NCI-H2107 (cell line): ENCODE results near the gene DSN1.

Source experiments
- DNase-seq: peaks from one replicate; lab custom pipeline; 2025; lab: John Stamatoyannopoulos, UW

DSN1 gene

GRCh38 chr20:36795691-36796090 lies 22.1 kb upstream of the DSN1 start:
- DNase-seq, result no peak

DNA sequence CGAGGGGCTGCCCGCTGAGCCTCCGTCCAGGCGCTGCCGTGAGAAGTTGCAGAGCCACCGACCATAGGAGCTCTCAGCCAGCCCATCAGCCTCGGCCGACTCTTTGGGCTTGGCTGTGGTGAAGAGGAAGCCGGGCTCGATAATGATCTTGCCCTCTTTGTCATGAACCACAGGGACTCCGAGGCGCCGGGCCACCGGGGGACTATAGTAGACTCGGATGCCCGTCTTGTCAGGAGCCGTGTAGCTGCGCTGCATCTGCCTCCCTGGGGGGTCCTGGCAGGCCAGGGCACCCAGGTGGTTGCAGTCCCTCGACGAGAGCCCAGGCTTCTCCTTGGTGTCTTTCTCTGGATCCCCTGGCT lies 20.5 kb upstream of the DSN1 start:
- DNase-seq, result no peak

DNA sequence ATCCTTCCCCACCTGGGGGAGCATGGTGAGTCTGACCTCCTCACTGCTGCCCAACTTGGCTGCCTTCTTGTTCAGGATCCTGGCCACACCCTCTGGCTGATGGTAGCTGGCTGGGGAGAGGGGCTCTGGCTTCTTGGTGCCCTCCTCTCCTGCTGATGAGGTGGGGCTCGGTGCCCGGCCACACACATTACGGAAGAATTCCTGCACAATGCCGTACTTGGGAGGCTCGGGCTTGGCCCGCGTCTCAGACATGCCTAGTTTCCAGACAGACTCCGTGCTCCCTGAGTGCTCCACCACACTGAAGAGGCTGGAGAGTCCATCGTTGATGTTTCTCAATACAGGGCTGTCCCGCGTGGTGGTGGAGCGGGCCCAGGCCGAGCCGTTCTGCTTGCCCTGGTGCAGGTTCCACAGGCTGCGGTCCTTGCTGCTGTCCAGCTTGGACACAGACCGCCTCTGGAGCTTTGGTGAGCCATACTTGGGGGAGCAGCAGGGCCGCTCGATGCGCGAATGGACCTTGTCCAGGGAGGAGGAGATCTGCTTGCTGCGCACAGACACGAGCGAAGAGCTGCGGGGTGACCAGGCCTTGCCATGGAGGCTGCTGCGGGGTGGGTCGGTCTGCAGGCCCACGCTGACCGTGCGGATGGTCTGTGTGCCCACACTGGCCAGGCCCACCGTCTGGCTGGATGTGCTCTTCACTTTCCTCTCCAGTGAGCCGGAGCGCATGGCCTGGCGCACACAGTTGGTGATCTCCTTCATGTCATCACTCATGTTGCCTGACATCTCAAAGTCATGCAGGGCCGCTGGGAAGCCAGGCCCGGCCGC lies 19.9 kb upstream of the DSN1 start:
- no peak for DNase-seq

GRCh38 chr20:36792422-36792821 lies 18.9 kb upstream of the DSN1 start:
- no peak for DNase-seq

DNA sequence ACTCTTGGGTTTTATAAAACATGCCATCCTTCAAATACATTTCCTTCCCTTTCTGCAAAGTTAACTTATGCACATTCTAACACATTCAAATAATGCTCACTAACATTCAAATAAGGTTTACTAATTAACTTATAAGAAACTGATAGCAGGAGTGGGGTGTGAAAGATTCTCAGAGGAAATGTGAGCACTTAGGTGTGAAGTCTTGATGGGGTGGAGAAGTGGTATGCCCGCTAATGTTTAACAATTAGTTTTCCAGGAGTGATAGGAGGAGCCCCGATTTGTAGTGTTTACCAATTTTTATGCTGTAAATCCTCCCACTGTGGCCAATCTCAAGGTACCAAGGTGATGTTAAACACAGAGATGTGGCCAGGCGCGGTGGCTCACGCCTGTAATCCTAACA lies 18.3 kb upstream of the DSN1 start:
- DNase-seq, result no peak

DNA sequence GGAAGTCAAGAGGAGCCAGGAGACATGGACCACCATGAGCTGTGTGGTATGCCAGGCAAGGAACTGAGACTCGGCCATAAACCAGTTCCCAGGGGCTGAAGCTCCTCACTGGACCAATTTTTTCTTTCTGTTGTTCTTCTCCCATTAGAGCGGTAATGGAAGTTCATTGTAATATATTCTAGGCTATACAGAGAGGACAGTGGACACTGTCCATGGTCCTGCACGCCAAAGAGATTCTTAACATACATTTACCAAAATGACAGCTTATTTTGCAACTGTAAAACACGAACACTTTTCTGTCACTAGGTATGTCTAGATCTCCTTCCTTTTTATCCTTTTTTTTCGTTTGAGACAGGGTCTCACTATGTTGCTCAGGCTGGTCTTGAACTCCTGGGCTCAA lies 13.1 kb upstream of the DSN1 start:
- DNase-seq, result no peak

DNA sequence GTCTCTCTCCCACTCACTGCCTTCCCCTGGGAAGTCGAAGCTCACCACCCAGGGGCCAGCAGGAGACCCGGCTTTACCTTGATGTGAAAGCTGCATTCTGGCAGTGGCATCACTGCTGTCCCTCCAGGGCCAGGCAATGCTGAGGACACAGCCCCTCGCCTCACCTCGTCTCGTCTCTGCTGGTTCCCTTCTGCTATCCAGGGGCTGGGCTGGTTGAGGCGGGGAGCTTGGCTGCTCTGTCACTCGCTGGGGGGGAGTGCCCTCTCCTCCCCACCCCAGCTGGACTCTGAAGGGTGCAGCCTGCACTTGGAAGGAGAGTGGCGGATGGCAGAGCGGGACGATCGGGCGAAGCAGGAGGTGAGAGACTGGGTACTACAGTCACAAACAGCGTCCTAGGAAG lies 12.7 kb upstream of the DSN1 start:
- no peak for DNase-seq

DNA sequence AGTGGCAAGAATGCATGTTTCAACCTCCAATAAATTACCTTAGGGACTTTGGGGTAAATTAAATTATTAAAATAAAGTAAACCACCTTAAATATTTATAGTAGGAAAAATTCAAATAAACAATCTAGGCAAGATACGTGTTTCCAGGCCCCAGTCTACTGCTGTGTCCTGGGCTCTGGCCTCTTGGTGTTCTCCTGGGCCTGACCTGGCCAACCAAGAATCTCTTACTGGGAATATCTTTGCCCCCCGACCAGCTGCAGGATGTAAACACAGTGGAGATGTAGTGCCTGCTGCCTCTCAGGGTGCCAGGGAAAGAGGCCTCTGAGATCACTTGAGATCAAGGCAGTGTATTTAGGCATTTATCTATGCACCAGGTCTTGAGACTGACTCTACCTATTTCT lies 11.7 kb upstream of the DSN1 start:
- DNase-seq, result no peak

DNA sequence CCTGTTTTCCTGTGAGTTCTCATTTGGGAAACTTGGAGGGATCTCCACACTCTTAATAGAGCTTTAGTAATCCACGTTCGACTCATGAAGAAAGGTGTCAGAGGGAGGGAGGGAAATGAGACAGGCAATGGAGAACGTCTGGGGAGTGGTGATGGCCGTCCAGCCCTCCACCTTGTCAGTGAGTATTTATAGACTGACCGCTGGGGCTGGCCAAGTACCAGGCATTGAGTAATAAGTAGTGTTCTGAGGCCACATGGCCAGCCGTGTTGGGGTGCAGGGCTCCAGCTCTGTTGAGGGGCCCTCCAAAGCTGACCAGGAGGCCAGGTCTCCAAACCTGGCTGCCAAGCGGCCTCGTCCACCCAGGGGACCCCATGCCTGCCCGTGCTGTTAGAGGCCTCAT lies 11.3 kb upstream of the DSN1 start:
- DNase-seq, result no peak

DNA sequence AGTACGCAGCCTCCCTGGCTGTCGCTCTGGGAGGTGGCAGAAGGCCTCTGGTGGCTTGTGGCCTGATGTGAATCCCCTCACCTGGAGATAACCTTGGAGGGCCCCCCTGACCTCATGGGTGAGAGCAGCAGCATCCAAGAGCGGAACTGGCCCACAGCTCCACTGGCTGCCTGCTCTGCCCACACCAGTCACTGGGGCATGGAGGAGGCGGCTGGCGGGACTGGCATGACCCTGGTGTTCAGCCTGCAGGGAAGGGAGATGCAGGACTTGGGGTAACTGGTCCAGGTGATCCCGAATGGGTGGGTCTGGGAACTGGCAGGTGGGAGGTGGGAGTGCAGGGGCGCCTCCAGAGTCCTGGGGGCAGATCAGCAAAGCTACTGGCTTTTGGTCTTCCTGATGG lies 10.6 kb upstream of the DSN1 start:
- DNase-seq, result no peak

- DNase-seq, result no peak
Measured at GRCh38 chr20:36779656-36780025, 6.1 kb upstream of the DSN1 start.

DNA sequence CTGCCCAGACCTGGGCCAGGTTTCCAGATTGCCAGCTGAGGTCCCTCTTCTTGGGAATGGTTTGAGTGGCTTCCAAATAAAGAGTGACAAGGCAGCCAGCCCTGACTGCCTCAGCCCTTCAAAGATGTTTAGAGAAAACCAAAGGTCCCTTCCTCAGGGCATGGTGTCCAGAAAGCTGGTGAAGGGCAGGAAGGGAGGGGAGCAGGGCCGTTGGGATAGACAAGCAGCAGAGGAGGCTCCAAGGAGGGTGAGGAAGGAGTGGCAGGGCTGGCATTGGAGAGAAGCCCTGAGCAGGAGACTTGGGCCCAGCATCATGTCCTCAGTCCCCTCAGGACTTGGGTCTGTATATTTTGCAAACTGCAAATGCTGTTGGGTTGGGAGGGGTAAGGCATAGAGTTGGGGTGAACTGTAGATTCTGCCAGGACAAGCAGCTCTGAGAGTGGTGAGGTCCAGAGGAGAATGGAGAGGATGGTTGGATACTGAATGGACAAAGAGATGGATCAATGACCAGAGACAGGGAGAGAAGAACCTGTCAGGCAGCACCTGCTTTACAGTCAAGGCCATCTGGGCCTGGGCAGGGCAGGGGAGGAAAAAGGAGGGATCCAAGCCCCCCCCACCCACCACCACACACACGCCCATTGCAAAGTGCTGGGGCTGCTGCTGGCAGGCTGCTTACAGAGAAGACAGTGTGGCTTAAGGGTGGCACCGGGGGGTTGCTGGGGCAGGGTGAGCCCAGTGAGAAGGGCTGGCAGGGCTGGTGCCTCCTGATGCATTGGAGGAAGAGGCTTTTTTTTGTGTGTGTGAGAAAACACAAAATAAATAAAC lies 5.5 kb upstream of the DSN1 start:
- DNase-seq, result no peak

GRCh38 chr20:36777576-36777975 lies 4.0 kb upstream of the DSN1 start:
- DNase-seq, result no peak

GRCh38 chr20:36777167-36777566 lies 3.6 kb upstream of the DSN1 start:
- DNase-seq, result no peak

DNA sequence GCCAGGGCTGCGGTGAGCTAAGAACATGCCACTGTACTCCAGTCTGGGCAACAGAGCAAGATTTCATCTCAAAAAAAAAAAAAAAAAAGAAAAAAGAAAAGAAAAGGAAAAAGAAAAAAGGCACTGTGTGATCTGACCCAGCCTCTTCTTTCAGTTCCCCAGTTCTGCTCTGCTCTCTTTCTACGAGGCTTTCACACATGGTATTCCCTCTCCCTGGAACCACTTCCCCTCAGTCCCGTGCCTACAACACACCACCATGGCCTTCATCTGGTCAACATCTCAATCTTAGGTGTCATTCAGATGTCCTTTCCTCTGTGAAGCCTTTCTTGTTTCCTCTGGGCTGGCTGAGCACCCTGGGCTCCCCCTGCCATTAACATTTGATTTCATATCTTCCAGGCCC lies 2.3 kb upstream of the DSN1 start:
- DNase-seq, result no peak

DNA sequence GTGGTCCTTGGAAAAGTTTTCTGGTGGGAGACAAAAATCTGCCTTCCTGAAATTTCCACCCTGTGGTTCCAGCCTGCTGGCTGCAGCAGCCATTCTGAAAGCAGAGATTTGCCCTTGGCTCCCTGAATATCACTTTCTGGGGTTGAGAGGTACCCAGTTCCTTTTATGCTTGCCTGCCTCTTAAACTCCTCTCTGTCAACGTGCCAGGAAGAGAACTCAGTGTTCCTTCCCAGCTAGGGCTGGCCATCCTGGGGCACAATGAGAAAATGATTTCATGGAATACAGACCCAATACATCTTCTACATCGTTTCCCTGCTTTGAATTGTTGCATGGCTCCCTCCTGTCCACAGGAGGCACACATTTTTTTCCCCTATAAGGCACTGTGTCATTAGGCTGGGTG lies 1.6 kb upstream of the DSN1 start:
- DNase-seq, result no peak

- DNase-seq, result no peak
Measured at GRCh38 chr20:36773107-36773596, 411 bp downstream of the DSN1 start.

GRCh38 chr20:36770680-36771079 lies 2.9 kb downstream of the DSN1 start:
- no peak for DNase-seq

DNA sequence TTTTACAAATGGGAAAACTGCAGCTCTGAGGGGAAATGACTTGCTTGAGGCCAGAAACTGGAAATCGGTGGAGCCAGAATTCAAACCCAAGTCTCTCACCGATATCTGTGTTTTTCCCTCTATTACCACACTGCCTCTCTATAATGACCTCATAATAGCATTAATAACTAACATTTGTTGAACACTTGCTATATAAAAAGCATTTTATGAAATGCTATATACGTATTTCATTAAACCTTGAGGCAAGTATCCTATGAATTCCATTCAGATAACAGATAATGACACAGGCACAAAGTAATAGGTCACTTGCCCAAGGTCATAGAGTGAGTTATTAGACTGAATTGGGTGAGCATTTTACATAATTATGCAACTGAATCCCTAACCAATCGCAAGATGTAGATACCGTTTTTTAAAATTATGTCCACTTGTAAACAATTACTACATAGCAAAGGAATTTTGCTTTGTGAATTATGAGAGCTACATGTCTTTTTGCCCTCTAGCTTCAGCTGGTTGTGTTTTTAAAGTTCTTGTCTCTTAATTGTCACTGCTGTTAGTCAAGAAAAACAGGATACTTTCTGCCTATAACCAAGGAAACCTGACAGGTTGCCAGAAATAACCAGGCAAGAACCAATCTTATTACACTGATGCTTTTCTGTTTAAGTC lies 4.7 kb downstream of the DSN1 start:
- DNase-seq, result no peak

GRCh38 chr20:36761125-36761524 lies 12.4 kb downstream of the DSN1 start:
- no peak for DNase-seq

DNA sequence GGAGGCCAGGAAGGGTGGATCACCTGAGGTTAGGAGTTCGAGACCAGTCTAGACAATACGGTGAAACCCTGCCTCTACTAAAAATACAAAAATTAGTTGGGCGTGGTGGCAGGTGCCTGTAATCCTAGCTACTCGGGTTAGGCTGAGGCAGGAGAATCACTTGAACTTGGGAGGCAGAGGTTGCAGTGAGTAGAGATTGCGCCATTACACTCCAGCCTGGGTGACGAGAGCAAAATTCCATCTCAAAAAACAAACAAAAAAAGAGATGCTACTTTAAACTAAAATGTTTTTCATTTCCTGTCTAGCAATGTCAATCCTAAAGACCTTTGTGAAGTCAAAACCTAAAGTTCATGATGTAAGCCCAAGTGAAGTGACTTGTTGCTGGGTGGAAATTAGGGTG lies 12.9 kb downstream of the DSN1 start:
- DNase-seq, result no peak

DNA sequence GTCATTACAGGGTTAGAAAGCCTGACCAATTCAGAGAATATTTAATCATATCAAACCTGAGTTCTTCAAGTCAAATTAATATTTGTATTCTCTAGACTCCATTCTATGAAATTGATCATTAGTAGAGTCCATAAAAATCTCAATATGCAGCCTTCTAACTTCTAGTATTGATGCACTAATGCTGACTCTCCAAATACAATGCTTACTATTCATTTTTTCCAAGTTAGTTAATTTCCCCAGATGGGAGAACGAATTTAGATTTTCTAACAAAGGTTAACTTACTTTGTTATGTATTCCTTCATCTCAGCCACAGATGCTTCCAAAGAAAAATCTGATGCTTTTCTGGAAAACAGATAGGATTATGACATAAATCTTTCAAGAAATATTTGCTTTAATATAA lies 15.3 kb downstream of the DSN1 start:
- DNase-seq, result no peak

DNA sequence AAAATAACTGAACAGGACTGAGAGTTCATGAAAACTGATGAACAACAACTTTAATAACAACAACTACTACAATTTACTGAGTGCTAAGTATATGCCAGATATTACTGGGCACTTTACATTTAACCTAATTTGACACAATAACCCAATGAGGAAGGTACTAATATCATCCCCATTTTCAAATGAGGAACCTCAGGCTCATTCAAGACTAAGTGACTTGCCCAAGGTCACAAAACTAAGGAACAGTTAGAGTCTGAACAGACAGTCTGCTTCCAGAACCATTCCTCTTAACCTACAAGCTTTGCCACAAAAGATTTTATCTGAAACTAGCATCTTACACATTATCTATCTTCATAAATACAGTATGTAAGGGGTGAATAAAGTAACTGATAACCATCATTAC lies 17.1 kb downstream of the DSN1 start:
- no peak for DNase-seq
